ENCODE measurements around the gene FAF1.

Gene FAF1

DNA sequence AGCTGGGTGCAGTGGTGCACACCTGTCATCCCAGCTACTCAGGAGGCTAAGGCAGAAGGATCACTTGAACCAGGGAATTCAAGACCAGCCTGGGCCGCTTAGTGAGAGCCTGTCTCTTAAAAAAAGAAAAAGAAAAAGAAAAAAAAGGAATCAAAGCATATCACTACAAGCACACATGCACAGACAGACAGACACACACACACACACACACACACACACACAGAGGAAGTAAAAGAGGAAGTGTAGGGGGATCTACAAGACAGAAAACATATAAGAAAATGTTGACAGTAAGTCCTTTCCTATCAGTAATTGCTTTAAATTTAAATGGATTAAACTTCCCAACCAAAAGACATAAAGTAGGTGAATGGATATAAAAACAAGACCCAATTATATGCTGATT lies 180.3 kb downstream of the FAF1 start:
- TF ChIP-seq, protein P1, sequence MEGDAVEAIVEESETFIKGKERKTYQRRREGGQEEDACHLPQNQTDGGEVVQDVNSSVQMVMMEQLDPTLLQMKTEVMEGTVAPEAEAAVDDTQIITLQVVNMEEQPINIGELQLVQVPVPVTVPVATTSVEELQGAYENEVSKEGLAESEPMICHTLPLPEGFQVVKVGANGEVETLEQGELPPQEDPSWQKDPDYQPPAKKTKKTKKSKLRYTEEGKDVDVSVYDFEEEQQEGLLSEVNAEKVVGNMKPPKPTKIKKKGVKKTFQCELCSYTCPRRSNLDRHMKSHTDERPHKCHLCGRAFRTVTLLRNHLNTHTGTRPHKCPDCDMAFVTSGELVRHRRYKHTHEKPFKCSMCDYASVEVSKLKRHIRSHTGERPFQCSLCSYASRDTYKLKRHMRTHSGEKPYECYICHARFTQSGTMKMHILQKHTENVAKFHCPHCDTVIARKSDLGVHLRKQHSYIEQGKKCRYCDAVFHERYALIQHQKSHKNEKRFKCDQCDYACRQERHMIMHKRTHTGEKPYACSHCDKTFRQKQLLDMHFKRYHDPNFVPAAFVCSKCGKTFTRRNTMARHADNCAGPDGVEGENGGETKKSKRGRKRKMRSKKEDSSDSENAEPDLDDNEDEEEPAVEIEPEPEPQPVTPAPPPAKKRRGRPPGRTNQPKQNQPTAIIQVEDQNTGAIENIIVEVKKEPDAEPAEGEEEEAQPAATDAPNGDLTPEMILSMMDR (IDR thresholded peaks at IDR 0.05), result no peak

DNA sequence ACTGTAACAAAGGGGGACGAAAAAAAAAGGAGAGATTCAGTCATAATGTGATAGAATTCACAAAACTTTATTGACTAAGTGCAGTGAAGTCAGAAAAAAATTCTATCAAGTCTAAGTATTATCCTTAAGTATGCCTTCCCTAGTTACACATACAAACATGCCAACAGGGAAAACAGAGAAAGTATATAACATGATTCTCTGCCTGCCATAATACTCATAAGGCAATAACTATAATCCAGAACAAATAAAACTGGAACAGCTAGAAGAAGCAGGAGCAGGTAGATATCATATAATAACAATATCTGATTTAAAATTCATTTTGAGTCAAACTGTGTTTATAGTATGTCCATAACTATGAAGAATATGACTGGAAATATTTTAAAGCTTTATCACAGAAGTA lies 184.3 kb downstream of the FAF1 start:
- TF ChIP-seq, protein P1 (IDR thresholded peaks at IDR 0.05), result no peak

DNA sequence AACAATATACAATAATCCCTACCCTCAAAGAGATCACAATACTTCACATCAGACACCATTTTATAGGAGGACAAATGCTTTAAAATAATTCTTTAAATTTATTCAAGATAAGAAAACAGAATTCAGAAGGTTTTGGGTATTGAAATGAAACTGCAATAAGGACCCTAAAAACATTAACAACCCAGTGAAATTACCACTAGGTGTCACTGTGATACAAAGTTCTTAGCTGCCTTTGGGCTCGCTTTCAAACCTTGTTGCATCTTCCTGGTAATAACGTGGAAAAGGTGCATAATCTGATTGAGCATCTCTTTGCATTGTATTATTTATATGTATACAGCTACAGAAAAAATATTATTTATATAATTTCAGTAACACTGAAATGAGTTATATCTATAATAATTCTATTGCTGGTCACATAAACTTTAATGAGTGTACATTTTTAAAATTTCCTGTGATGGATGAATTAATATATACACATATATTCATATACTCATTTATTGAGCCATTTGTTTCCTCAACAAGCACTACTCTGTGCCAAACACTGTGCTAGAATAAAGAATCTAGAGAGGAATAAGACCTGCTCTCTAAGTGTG lies 185.2 kb downstream of the FAF1 start:
- TF ChIP-seq, protein P1 (IDR thresholded peaks at IDR 0.05), result peak; percentile 75

DNA sequence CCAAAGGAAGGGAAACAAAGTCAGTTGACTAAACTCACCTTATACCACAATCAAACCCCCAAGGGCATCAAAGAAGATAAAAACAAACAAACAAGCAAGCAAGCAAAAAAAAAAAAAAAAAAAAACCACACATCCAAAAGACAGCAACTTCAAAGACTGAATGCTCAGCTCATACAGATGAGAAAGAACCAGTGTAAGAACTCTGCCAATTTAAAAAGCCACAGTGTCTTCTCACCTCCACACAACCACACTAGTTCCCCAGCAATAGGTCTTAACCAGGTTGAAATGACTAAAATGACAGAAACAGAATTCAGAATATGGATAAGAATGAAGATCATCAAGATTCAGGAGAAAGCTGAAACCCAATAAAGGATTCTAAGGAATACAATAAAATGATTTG lies 193.4 kb downstream of the FAF1 start:
- TF ChIP-seq, protein P1 (IDR thresholded peaks at IDR 0.05), result no peak

DNA sequence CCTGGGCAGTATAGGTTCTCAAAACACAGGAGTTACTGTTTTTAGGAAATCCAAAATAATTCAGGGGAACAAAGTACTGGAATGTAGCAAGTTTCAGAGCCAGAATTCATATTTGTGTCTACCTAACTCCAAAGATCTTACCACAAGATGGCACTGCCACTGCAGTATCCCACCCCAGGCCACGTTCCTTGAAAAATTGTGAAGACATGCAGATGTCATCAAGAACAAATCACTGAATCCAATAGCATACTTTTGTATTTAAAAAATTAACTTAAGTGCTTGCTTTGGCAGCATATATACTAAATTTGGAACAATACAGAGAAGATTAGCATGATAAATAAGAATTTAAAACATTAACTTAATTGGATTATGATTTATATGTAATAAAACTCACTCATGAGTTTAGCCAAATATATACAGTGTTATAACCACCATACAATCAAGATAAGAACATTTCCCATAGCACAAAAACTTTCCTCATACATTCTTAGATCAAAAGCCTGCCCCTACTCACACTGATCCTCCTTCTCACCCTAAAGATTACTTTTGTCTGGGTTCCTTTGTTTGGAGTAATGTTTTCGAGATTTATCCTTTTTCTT lies 209.9 kb downstream of the FAF1 start:
- TF ChIP-seq, protein P1 (IDR thresholded peaks at IDR 0.05), result peak; percentile 61

DNA sequence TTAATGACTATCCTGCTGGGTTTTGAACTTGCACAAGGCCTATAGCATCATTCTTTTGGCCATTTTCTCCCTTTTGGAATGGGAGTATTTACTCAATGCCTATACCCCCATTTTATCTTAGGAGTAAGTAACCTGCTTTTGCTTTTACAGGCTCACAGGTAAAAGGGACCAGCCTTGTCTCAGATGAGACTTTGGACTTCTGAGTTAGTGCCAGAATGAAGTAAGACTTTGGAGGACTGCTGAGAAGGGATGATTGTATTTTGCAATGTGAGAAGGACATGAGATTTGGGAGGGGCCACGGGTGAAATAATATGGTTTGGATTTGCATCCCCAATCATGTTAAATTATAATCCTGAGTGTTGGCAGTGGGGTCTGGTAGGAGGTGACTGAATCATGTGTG lies 212.7 kb downstream of the FAF1 start:
- TF ChIP-seq, protein P1 (IDR thresholded peaks at IDR 0.05), result no peak

DNA sequence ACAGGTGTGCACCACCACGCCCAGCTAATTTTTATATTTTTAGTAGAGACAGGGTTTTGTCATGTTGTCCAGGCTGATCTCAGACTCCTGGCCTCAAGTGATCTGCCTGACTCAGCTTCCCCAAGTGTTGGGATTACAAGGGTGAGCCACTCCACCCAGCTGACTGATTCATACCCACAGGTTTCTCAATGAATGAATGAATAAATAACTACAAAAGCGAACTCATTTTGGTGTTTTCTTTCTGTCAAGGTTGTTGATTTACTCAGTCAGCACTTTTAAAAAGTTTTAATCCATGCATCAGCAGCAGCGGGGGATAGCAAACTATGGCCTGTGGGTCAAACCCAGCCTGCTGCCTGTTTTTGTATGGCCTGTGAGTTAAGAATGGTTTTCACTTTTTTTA lies 217.5 kb downstream of the FAF1 start:
- TF ChIP-seq, protein P1 (IDR thresholded peaks at IDR 0.05), result no peak

DNA sequence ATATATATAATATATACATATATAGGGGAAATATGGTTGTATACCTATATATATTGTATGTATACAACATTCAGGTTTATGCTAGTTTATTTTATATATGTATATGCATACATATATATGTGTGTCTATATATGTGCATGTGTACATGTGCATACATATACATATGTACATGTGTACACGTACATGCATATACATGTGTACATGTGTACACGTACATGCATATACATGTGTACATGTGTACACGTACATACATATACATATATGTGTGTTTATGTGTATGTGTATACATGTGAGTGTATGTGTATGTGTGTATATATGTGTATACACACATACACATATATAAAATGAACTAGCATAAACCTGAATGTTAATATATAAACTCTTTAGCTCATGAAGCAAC lies 220.9 kb downstream of the FAF1 start:
- TF ChIP-seq, protein P1 (IDR thresholded peaks at IDR 0.05), result no peak
